Loucy (cell line): Measurements from ENCODE around the gene HS6ST3.

Experiments
- EZH2phosphoT487 ChIP-seq: fragments of 200-600 bp; IDR thresholded peaks from 2 replicates; pipeline ENCODE4 v1.6.1; 2018; ENCODE audit warnings: antibody characterized with exemption, mild to moderate bottlenecking, moderate library complexity, borderline replicate concordance
- TF ChIP-seq, protein P1 (sequence below): fragments of 200-600 bp; sonication (generic); conservative IDR thresholded peaks from 2 replicates; pipeline ENCODE4 v1.5.1; 2014; ENCODE audit warnings: mild to moderate bottlenecking, antibody characterized with exemption, low read length

GRCh38 chr13:96794669-96795068 is 704.8 kb downstream of the HS6ST3 start:
- TF ChIP-seq, protein P1, sequence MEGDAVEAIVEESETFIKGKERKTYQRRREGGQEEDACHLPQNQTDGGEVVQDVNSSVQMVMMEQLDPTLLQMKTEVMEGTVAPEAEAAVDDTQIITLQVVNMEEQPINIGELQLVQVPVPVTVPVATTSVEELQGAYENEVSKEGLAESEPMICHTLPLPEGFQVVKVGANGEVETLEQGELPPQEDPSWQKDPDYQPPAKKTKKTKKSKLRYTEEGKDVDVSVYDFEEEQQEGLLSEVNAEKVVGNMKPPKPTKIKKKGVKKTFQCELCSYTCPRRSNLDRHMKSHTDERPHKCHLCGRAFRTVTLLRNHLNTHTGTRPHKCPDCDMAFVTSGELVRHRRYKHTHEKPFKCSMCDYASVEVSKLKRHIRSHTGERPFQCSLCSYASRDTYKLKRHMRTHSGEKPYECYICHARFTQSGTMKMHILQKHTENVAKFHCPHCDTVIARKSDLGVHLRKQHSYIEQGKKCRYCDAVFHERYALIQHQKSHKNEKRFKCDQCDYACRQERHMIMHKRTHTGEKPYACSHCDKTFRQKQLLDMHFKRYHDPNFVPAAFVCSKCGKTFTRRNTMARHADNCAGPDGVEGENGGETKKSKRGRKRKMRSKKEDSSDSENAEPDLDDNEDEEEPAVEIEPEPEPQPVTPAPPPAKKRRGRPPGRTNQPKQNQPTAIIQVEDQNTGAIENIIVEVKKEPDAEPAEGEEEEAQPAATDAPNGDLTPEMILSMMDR: no peak
- no peak for TF ChIP-seq EZH2phosphoT487
